ENCODE results near the gene TRABD2B. TPM values are rescaled to one million over a fixed set of nuclear protein-coding genes. Genes with fewer than 3 reads are reported as not detected.

TRABD2B gene
- total and polyA plus RNA-seq, 4 donors, result 0.28 to 2.6 (median 1.3) TPM

GRCh38 chr1:47918257-47918867, 78.8 kb downstream of the TRABD2B start (continued):
- no peak for TF ChIP-seq FOXA2 (IDR thresholded peaks at IDR 0.05)

GRCh38 chr1:47917687-47918086, 79.5 kb downstream of the TRABD2B start:
- H3K27ac ChIP-seq (ENCODE audit: low read depth in 1 of 2, low read length in 2 of 2), result no peak overlapping the region
- no peaks in the 10 kb centered on the region for H3K9me3 ChIP-seq (ENCODE audit: control insufficient read depth in 4 of 4, low read length in 3 of 4)
- H3K9ac ChIP-seq (ENCODE audit: low read depth in 1 of 2, low read length in 2 of 2), result no peak overlapping the region
- no peak overlapping the region for H3K4me3 ChIP-seq (ENCODE audit: low read depth in 1 of 3, low read length in 3 of 3)
- H3K4me1 ChIP-seq (ENCODE audit: control insufficient read depth in 4 of 4, insufficient read depth in 4 of 4, low read length in 3 of 4), result peaks cover 23 to 63% (median 44%) of the 10 kb centered on the region in 4 donors
- H3K27me3 ChIP-seq (ENCODE audit: control insufficient read depth in 4 of 4, insufficient read depth in 4 of 4, low read length in 3 of 4), result no peaks in the 10 kb centered on the region
- H3K36me3 ChIP-seq (ENCODE audit: control insufficient read depth in 4 of 4, insufficient read depth in 3 of 4, low read depth in 1 of 4, low read length in 3 of 4), result no peaks in the 10 kb centered on the region
- WGBS, result 98% methylated on average over 3 of the region's 3 CpGs
- DNase-seq (ENCODE audit: low spot score), result no peak
- TF ChIP-seq RXRA (IDR thresholded peaks at IDR 0.05) (no peak), EGR1 (IDR thresholded peaks at IDR 0.05; ENCODE audit: low read depth in 2 of 2) (no peak), FOXA1 (IDR thresholded peaks at IDR 0.05) (no peak), SP1 (IDR thresholded peaks at IDR 0.05) (no peak), GABPA (IDR thresholded peaks at IDR 0.05 in 1 of 2, conservative IDR thresholded peaks at IDR 0.05 in 1 of 2) (no peak), HNF4G (IDR thresholded peaks at IDR 0.05) (no peak), MAX (IDR thresholded peaks at IDR 0.05) (no peak), NR2F2 (IDR thresholded peaks at IDR 0.05) (no peak), RAD21 (IDR thresholded peaks at IDR 0.05) (no peak), JUND (IDR thresholded peaks at IDR 0.05) (no peak)
- TF ChIP-seq, protein P1, sequence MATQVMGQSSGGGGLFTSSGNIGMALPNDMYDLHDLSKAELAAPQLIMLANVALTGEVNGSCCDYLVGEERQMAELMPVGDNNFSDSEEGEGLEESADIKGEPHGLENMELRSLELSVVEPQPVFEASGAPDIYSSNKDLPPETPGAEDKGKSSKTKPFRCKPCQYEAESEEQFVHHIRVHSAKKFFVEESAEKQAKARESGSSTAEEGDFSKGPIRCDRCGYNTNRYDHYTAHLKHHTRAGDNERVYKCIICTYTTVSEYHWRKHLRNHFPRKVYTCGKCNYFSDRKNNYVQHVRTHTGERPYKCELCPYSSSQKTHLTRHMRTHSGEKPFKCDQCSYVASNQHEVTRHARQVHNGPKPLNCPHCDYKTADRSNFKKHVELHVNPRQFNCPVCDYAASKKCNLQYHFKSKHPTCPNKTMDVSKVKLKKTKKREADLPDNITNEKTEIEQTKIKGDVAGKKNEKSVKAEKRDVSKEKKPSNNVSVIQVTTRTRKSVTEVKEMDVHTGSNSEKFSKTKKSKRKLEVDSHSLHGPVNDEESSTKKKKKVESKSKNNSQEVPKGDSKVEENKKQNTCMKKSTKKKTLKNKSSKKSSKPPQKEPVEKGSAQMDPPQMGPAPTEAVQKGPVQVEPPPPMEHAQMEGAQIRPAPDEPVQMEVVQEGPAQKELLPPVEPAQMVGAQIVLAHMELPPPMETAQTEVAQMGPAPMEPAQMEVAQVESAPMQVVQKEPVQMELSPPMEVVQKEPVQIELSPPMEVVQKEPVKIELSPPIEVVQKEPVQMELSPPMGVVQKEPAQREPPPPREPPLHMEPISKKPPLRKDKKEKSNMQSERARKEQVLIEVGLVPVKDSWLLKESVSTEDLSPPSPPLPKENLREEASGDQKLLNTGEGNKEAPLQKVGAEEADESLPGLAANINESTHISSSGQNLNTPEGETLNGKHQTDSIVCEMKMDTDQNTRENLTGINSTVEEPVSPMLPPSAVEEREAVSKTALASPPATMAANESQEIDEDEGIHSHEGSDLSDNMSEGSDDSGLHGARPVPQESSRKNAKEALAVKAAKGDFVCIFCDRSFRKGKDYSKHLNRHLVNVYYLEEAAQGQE (IDR thresholded peaks at IDR 0.05), result no peak
- TF ChIP-seq, protein P2, sequence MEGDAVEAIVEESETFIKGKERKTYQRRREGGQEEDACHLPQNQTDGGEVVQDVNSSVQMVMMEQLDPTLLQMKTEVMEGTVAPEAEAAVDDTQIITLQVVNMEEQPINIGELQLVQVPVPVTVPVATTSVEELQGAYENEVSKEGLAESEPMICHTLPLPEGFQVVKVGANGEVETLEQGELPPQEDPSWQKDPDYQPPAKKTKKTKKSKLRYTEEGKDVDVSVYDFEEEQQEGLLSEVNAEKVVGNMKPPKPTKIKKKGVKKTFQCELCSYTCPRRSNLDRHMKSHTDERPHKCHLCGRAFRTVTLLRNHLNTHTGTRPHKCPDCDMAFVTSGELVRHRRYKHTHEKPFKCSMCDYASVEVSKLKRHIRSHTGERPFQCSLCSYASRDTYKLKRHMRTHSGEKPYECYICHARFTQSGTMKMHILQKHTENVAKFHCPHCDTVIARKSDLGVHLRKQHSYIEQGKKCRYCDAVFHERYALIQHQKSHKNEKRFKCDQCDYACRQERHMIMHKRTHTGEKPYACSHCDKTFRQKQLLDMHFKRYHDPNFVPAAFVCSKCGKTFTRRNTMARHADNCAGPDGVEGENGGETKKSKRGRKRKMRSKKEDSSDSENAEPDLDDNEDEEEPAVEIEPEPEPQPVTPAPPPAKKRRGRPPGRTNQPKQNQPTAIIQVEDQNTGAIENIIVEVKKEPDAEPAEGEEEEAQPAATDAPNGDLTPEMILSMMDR (IDR thresholded peaks at IDR 0.05; ENCODE audit: low read depth, low read length, missing input control), result no peak

DNA sequence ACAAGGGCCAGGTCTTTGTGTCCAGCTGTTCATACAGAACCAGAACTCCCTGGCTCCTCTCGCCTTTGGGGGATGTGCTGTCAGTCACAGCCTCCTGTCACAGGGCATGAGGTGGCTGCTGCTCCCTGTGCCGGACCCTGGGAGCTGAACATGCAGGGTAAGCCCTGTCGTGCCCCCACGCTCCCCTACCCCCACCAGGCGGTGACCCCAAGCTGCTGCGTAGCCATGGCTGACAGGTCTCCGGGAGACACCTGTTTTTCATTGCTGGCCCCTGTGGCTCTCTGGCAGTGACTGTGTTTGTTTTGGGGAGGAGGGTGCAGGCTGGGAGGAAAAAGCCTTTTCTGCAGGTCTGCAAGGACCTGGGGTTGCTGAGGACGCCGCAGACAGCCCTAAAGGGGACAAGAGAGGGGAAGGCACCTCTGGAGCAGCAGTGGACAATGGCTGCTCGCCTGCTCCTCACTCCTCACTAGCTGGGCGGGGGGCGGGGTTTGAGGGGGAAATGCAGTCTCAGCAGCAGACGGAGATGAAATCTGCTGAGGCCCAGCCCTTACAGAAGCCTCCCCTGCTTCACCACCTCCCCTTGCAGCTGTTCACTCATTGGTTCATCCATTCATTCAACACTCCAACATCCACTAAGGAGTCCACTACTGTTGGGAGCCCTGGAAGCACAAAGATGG, 81.4 kb downstream of the TRABD2B start:
- 80% methylated on average over 13 of the region's 13 CpGs for WGBS
- Histone ChIP-seq H3K27me3 (ENCODE audit: control insufficient read depth in 4 of 4, insufficient read depth in 4 of 4, low read length in 3 of 4) (no peaks in the 10 kb centered on the region), H3K9ac (ENCODE audit: low read depth in 1 of 2, low read length in 2 of 2) (no peak overlapping the region), H3K4me1 (ENCODE audit: control insufficient read depth in 4 of 4, insufficient read depth in 4 of 4, low read length in 3 of 4) (peaks cover 22 to 62% (median 44%) of the 10 kb centered on the region in 4 donors), H3K36me3 (ENCODE audit: control insufficient read depth in 4 of 4, insufficient read depth in 3 of 4, low read depth in 1 of 4, low read length in 3 of 4) (no peaks in the 10 kb centered on the region), H3K4me3 (ENCODE audit: low read depth in 1 of 3, low read length in 3 of 3) (no peak overlapping the region), H3K9me3 (ENCODE audit: control insufficient read depth in 4 of 4, low read length in 3 of 4) (no peaks in the 10 kb centered on the region), H3K27ac (ENCODE audit: low read depth in 1 of 2, low read length in 2 of 2) (no peak overlapping the region)
- no peak for DNase-seq (ENCODE audit: low spot score)
- TF ChIP-seq YY1 (IDR thresholded peaks at IDR 0.05), result no peak
- no peak for TF ChIP-seq NR2F2 (IDR thresholded peaks at IDR 0.05)
- TF ChIP-seq GABPA (IDR thresholded peaks at IDR 0.05 in 1 of 2, conservative IDR thresholded peaks at IDR 0.05 in 1 of 2), result no peak
- TF ChIP-seq EGR1 (IDR thresholded peaks at IDR 0.05; ENCODE audit: low read depth in 2 of 2), result no peak
- no peak for TF ChIP-seq HNF4A (conservative IDR thresholded peaks at IDR 0.05)
- TF ChIP-seq, protein P1 (IDR thresholded peaks at IDR 0.05), result no peak
- no peak for TF ChIP-seq FOXA2 (IDR thresholded peaks at IDR 0.05)
- TF ChIP-seq RAD21 (IDR thresholded peaks at IDR 0.05), result no peak
- no peak for TF ChIP-seq ZBTB33 (IDR thresholded peaks at IDR 0.05)
- no peak for TF ChIP-seq JUND (IDR thresholded peaks at IDR 0.05)
- no peak for TF ChIP-seq MAX (IDR thresholded peaks at IDR 0.05)
- TF ChIP-seq, protein P3, sequence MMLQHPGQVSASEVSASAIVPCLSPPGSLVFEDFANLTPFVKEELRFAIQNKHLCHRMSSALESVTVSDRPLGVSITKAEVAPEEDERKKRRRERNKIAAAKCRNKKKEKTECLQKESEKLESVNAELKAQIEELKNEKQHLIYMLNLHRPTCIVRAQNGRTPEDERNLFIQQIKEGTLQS (IDR thresholded peaks at IDR 0.05), result no peak
